C4-2B (cell line): ENCODE data around the gene TCN1.
A peak's percentile ranks its signal among the peaks of the same experiment; 100 is the strongest.
"Not testable (repeated sequence)": the region's sequence is repeated elsewhere in the genome, so short reads cannot be mapped to it uniquely, and the experiment has no call there.

Experiments
- H3K27ac ChIP-seq: fragments of 450-650 bp; 2 replicates; pipeline ENCODE4 v1.5.1; 2017
- CTCF ChIP-seq: fragments of 450-650 bp; conservative IDR thresholded peaks from 2 replicates; pipeline ENCODE4 v1.5.1; 2017; ENCODE audit warnings: mild to moderate bottlenecking
- ZFX ChIP-seq: fragments of 450-650 bp; IDR thresholded peaks from 2 replicates; pipeline ENCODE4 v1.6.1; 2017

TCN1 gene

GRCh38 chr11:59842316-59842715 lies 24.0 kb downstream of the TCN1 start:
- TF ChIP-seq ZFX (no peak), CTCF (no peak)
- no peak overlapping the region for H3K27ac ChIP-seq

GRCh38 chr11:59841514-59841913 lies 24.8 kb downstream of the TCN1 start:
- H3K27ac ChIP-seq = no peak overlapping the region
- TF ChIP-seq CTCF (no peak), ZFX (no peak)

DNA sequence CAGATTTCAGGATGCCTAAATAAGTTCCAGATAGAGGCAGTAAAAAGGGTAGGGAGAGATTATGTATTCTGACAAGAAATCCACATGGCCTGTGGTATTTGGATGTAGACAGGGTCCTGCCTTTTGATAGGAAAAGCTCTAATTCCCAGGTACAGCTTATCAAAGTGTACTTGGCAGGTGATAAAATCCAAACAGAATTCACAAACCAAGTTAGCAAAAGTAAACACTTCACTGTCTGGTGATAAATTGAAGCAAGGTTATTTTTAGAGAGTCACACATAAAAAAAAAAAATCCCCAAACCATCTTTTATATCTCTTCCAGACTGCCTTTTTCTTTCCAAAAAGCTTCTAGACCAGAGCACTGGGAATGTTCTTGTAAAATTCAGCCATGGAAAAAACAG lies 26.7 kb downstream of the TCN1 start:
- H3K27ac ChIP-seq = no peak overlapping the region
- no peak for TF ChIP-seq ZFX
- TF ChIP-seq CTCF = no peak

GRCh38 chr11:59833602-59834001 lies 32.7 kb downstream of the TCN1 start:
- TF ChIP-seq CTCF (no peak), ZFX (no peak)
- no peak overlapping the region for H3K27ac ChIP-seq

DNA sequence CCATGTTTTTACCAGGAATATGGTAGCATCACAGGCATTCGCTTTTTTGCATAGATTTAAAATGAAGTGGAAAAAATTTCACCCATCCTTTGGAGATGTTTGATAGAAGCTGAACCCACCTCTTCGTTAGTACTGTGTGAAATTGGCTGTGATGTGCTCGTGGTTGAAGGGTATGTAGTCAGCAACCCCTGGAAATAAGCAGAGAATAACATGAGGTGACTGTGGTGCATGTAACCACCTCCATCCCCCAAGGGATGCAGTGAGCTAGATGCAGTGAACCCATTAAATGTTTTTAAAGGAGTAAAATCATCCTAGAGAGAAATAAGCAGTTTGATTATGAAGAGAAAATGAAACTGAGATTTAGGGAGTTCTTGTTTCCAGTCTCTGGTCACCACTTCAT lies 36.9 kb downstream of the TCN1 start:
- TF ChIP-seq ZFX = no peak
- TF ChIP-seq CTCF = no peak
- H3K27ac ChIP-seq = no peak overlapping the region

- H3K27ac ChIP-seq = no peak overlapping the region
- peak; percentile 85 for TF ChIP-seq CTCF
- no peak for TF ChIP-seq ZFX
These were observed 43.2 kb downstream of the TCN1 start for GRCh38 chr11:59822989-59823566.

DNA sequence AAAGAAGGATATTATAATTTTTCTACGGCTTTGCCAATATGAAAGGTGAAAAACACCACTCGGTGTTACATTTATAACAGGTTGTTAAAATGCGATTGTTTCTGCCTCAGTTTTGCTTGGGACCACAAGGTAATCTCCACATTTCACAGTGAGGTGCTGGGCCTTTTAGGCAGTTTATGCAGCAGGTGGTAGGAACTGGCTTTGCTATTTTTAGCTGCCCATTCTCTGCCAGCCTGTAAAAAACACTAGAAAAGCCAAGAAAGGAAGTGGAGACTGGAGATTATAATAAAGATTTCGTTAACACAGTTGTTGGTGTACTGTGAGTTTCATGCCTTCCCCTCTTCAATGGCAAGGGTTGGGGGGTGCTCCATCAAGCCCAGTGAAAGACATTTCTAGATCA lies 47.7 kb downstream of the TCN1 start:
- TF ChIP-seq ZFX (no peak), CTCF (no peak)

GRCh38 chr11:59816434-59816833 lies 49.9 kb downstream of the TCN1 start:
- H3K27ac ChIP-seq = not testable (repeated sequence)

More for the DNA sequence above, 47.7 kb downstream of the TCN1 start:
- H3K27ac ChIP-seq = no peak overlapping the region
